Mononuclear cell (primary cell): ENCODE measurements around the gene TP53I11. TPM values are rescaled to one million over a fixed set of nuclear protein-coding genes. Genes with fewer than 3 reads are reported as not detected.

Experiments used
- H3K27me3 ChIP-seq: 2 replicates; pipeline ENCODE4 v1.6.0; 2011; ENCODE audit warnings: low read length, control low read depth; ENCODE audit not compliant: insufficient read depth
- H3K4me1 ChIP-seq: 2 replicates; pipeline ENCODE4 v1.5.1; 2011; ENCODE audit warnings: mild to moderate bottlenecking, low read length, control low read depth; ENCODE audit not compliant: insufficient read depth
- H3K4me3 ChIP-seq: 2 replicates; pipeline ENCODE4 v1.5.1; 2011; ENCODE audit warnings: mild to moderate bottlenecking, low read length, moderate library complexity
- H3K9me3 ChIP-seq: 2 replicates; pipeline ENCODE4 v1.5.1; 2011; ENCODE audit warnings: low read depth, mild to moderate bottlenecking, control low read depth, low read length
- total RNA-seq: library from RNA; depleted of rRNA; stranded (reverse); fragments of >200 nt; gene quantifications from one replicate; pipeline ENCODE4 v1.2.3, GENCODE V29; 2012

TP53I11 gene
- total RNA-seq, 1 donor, result 7.7 TPM

GRCh38 chr11:44942029-44942955 is 8.4 kb downstream of the TP53I11 start:
- no peaks in the 10 kb centered on the region for H3K9me3 ChIP-seq
- H3K4me3 ChIP-seq, result no peak overlapping the region
- no peaks in the 10 kb centered on the region for H3K27me3 ChIP-seq
- H3K4me1 ChIP-seq, result peaks cover 44% of the 10 kb centered on the region

GRCh38 chr11:44941259-44942021 is 9.2 kb downstream of the TP53I11 start:
- Histone ChIP-seq H3K4me1 (peaks cover 44% of the 10 kb centered on the region), H3K9me3 (no peaks in the 10 kb centered on the region), H3K27me3 (no peaks in the 10 kb centered on the region), H3K4me3 (no peak overlapping the region)

- peaks cover 44% of the 10 kb centered on the region for H3K4me1 ChIP-seq
These were observed 9.8 kb downstream of the TP53I11 start for GRCh38 chr11:44940835-44941234.

GRCh38 chr11:44940404-44940803 is 10.3 kb downstream of the TP53I11 start:
- no peaks in the 10 kb centered on the region for H3K27me3 ChIP-seq
- H3K4me3 ChIP-seq, result no peak overlapping the region
- peaks cover 44% of the 10 kb centered on the region for H3K4me1 ChIP-seq
- H3K9me3 ChIP-seq, result no peaks in the 10 kb centered on the region

More at GRCh38 chr11:44940835-44941234, 9.8 kb downstream of the TP53I11 start:
- Histone ChIP-seq H3K4me3 (no peak overlapping the region), H3K27me3 (no peaks in the 10 kb centered on the region), H3K9me3 (no peaks in the 10 kb centered on the region)

- Histone ChIP-seq H3K4me1 (peaks cover 40% of the 10 kb centered on the region), H3K4me3 (no peak overlapping the region), H3K27me3 (no peaks in the 10 kb centered on the region), H3K9me3 (no peaks in the 10 kb centered on the region)
These were observed 10.8 kb downstream of the TP53I11 start for GRCh38 chr11:44939673-44940395.

- no peaks in the 10 kb centered on the region for H3K27me3 ChIP-seq
- H3K4me3 ChIP-seq, result no peak overlapping the region
- H3K9me3 ChIP-seq, result no peaks in the 10 kb centered on the region
- H3K4me1 ChIP-seq, result peaks cover 23% of the 10 kb centered on the region
These were observed 12.5 kb downstream of the TP53I11 start for GRCh38 chr11:44938066-44938691.

GRCh38 chr11:44936951-44937543 is 13.6 kb downstream of the TP53I11 start:
- peaks cover 12% of the 10 kb centered on the region for H3K4me1 ChIP-seq
- H3K9me3 ChIP-seq, result no peaks in the 10 kb centered on the region
- no peak overlapping the region for H3K4me3 ChIP-seq
- H3K27me3 ChIP-seq, result no peaks in the 10 kb centered on the region

- H3K4me3 ChIP-seq, result no peak overlapping the region
- H3K4me1 ChIP-seq, result peaks cover 6% of the 10 kb centered on the region
- no peaks in the 10 kb centered on the region for H3K27me3 ChIP-seq
- H3K9me3 ChIP-seq, result no peaks in the 10 kb centered on the region
These were observed 14.2 kb downstream of the TP53I11 start for GRCh38 chr11:44936525-44936924.

- no peaks in the 10 kb centered on the region for H3K9me3 ChIP-seq
- no peaks in the 10 kb centered on the region for H3K27me3 ChIP-seq
- H3K4me3 ChIP-seq, result no peak overlapping the region
- H3K4me1 ChIP-seq, result peaks cover 5% of the 10 kb centered on the region
These were observed 15.9 kb downstream of the TP53I11 start for GRCh38 chr11:44934735-44935250.

- Histone ChIP-seq H3K9me3 (no peaks in the 10 kb centered on the region), H3K4me1 (peaks cover under 1% of the 10 kb centered on the region), H3K4me3 (no peak overlapping the region), H3K27me3 (no peaks in the 10 kb centered on the region)
These were observed 16.6 kb downstream of the TP53I11 start for GRCh38 chr11:44934110-44934509.

- H3K9me3 ChIP-seq, result no peaks in the 10 kb centered on the region
- no peaks in the 10 kb centered on the region for H3K27me3 ChIP-seq
- no peaks in the 10 kb centered on the region for H3K4me1 ChIP-seq
- H3K4me3 ChIP-seq, result no peak overlapping the region
These were observed 19.2 kb downstream of the TP53I11 start for GRCh38 chr11:44931466-44931865.

GRCh38 chr11:44930588-44931302 is 19.9 kb downstream of the TP53I11 start:
- H3K9me3 ChIP-seq, result no peaks in the 10 kb centered on the region
- no peaks in the 10 kb centered on the region for H3K27me3 ChIP-seq
- H3K4me1 ChIP-seq, result no peaks in the 10 kb centered on the region
- H3K4me3 ChIP-seq, result no peak overlapping the region

- Histone ChIP-seq H3K9me3 (no peaks in the 10 kb centered on the region), H3K4me1 (no peaks in the 10 kb centered on the region), H3K27me3 (no peaks in the 10 kb centered on the region), H3K4me3 (no peak overlapping the region)
These were observed 21.9 kb downstream of the TP53I11 start for GRCh38 chr11:44928816-44929215.
